ENCODE data around the gene CREBBP. TPM values are rescaled to one million over a fixed set of nuclear protein-coding genes. Genes with fewer than 3 reads are reported as not detected.

CREBBP gene
- total RNA-seq, 1 donor from 2014 or later, result 45.3 TPM

DNA sequence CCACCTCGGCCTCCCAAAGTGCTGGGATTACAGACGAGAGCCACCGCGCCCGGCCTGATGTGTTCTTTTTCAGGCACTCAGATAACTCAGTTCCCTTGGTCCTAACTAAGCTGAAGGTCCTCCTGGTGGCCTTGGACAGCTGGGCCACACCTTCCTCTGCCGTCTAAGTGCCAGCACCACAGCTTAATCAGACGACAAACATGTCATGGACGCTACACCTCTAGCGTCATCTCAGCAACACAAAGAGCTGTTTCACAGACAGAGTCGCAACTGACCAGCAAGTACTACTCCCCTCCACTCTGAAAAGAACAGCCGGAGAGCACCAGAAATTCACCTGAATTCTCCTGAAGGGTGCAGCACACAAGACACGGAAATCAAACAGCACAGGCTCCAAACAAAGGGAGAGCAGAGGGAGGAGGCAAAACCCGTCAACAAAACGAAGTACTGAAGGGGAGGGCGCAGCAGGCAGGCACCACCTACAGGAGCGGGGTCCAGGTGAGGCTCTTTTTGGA lies 167.6 kb downstream of the CREBBP start:
- no peak overlapping the region for H3K27ac Mint-ChIP-seq
- intact Hi-C loops (cut with micrococcal nuclease), result no loop called here
- H3K4me1 Mint-ChIP-seq, result peaks cover 31% of the 10 kb centered on the region
- H3K36me3 Mint-ChIP-seq (ENCODE audit: low read depth), result peaks cover 44% of the 10 kb centered on the region
- no peaks in the 10 kb centered on the region for H3K27me3 Mint-ChIP-seq
- no peak overlapping the region for H3K4me3 Mint-ChIP-seq
- DNase-seq, result no peak
- no peaks in the 10 kb centered on the region for H3K9me3 Mint-ChIP-seq

DNA sequence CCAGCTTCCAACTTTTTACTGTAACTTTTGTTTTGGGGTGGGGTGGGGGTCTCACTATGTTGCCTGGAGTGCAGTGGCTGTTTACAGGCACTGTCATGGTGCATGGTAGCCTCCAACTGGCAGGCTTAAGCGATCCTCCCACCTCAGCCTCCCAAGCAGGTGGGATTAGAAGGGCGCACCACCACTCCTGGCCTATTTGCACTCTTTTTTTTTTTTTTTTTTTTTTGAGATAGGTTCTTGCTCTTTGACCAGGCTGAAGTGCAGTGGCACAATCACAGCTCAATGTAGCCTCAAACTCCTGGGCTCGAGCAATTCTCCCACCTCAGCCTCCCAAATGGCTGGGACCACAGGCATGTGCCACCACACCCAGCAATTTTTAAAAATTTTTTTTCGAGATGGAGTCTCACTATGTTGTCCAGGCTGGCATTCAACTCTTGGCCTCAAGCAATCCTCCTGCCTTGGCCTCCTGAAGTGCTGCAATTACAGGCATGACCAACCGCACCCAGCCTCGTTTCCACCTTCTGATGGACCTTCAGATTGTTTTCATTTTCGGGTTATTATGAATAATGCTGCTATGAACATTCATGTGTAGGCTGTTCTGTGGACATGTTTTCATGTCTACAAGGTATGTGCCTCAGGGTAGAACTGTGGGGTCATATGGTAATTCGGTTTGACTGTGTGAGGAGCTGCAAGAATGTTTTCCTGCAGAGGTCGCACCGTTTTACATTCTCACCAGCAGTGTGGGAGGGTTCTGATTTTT lies 174.1 kb downstream of the CREBBP start:
- intact Hi-C loops (cut with micrococcal nuclease), result no loop called here
- no peak overlapping the region for H3K4me3 Mint-ChIP-seq
- H3K36me3 Mint-ChIP-seq (ENCODE audit: low read depth), result peaks cover 25% of the 10 kb centered on the region
- no peak for DNase-seq
- no peaks in the 10 kb centered on the region for H3K27me3 Mint-ChIP-seq
- H3K9me3 Mint-ChIP-seq, result no peaks in the 10 kb centered on the region
- peaks cover 3% of the 10 kb centered on the region for H3K4me1 Mint-ChIP-seq
- H3K27ac Mint-ChIP-seq, result no peak overlapping the region

DNA sequence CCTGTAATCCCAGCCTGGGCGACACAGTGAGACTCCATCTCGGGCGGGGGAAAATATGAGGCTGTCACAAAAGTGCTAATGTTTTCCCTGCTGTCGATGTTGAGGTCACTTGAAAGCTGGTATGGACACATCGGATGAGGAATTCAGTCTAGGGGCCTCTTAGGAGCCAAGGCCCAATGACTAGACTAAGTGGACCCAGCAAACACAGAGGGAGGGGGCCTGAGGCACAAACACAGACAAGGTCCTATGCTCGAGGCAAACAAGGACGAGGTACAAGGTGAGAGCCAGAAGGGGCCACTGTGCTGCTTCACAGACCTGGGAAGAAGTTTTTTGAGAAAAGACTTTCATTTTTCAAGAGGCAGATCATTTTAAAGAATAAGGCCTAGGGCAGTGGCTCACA lies 178.4 kb downstream of the CREBBP start:
- Mint-ChIP-seq H3K4me1 (peaks cover 7% of the 10 kb centered on the region), H3K36me3 (ENCODE audit: low read depth) (peaks cover 23% of the 10 kb centered on the region), H3K27me3 (no peaks in the 10 kb centered on the region), H3K9me3 (no peaks in the 10 kb centered on the region), H3K4me3 (no peak overlapping the region), H3K27ac (no peak overlapping the region)
- no peak for DNase-seq
- intact Hi-C loops (cut with micrococcal nuclease), result no loop called here

DNA sequence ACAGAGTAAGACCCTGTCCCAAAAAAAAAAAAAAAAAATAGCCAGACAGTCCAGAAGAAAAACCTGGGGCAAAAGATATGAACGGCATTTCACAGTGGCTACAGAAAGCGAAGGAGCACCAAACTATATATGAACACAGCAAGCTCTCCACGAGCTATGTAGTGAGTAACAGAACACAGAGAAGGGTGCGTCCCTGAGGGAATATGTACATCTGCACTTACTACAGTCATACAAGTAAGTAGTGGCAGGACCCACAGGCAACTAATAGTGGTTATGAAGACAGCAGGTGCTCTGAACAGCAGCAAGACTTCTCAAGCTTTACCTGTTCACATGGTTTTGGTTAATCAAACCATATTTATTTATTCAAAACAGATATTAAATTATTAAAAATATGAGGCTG lies 179.0 kb downstream of the CREBBP start:
- Mint-ChIP-seq H3K4me3 (no peak overlapping the region), H3K27ac (no peak overlapping the region), H3K9me3 (no peaks in the 10 kb centered on the region), H3K27me3 (no peaks in the 10 kb centered on the region), H3K36me3 (ENCODE audit: low read depth) (peaks cover 21% of the 10 kb centered on the region), H3K4me1 (peaks cover 10% of the 10 kb centered on the region)
- no peak for DNase-seq
- intact Hi-C loops (cut with micrococcal nuclease), result no loop called here

DNA sequence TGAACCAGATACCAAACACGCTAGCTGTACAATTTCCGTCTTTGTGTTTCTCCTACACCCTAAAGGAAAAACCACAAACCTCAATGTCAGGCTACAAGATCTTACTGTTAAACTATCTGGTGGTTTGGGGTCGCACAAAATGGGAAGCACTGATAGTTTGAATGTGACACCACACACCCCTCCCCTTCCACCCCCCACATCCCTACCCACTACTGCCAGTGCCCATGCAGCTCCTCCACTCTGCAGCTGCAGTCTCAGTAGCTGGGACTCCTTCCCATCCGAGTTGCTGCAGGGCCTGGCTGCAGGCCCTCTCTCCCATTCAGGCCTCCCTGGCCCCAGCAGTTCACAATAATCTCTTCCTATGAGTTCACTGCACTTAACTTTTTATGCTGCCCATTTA lies 181.6 kb downstream of the CREBBP start:
- Mint-ChIP-seq H3K27ac (no peak overlapping the region), H3K4me1 (peaks cover 11% of the 10 kb centered on the region), H3K9me3 (no peaks in the 10 kb centered on the region), H3K36me3 (ENCODE audit: low read depth) (peaks cover 30% of the 10 kb centered on the region), H3K4me3 (no peak overlapping the region), H3K27me3 (no peaks in the 10 kb centered on the region)
- no peak for DNase-seq
- intact Hi-C loops (cut with micrococcal nuclease), result no loop called here

DNA sequence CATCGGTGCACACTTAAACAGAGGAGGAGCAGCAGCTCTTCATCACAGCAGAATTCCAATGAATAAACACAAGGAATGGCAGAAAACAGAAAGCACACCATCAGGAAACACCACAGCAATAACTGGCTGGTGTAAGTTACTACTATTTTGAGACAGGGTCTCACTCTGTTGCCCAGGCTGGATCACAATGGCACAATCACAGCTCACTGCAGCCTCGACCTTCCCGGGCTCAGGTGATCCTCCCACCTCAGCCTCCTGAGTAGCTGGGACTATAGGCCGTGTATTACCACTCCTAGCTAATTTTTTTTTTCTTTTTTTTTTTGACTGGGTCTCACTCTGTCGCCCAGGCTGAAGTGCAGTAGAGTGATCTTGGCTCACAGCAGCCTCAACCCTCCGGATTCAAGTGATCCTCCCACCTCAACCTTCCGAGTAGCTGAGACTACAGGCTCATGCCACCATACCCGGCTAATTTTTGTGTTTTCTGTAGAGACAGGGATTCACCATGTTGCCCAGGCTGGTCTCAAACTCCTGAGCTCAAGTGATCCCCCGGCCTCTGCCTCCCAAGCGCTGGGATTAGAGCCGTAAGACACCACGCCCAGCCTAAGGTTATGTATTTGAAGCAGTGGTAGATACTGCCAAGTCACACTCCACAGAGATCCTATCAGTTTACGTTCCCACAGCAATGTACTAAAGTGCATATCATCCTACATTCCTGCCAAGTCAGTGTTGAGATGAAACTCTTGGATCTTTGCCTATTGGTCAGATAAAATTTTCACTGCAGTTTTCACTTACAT lies 183.9 kb downstream of the CREBBP start:
- Mint-ChIP-seq H3K9me3 (no peaks in the 10 kb centered on the region), H3K27me3 (no peaks in the 10 kb centered on the region), H3K27ac (no peak overlapping the region), H3K4me3 (no peak overlapping the region), H3K36me3 (ENCODE audit: low read depth) (peaks cover 22% of the 10 kb centered on the region), H3K4me1 (peaks cover 11% of the 10 kb centered on the region)
- intact Hi-C loops (cut with micrococcal nuclease), result no loop called here
- no peak for DNase-seq

DNA sequence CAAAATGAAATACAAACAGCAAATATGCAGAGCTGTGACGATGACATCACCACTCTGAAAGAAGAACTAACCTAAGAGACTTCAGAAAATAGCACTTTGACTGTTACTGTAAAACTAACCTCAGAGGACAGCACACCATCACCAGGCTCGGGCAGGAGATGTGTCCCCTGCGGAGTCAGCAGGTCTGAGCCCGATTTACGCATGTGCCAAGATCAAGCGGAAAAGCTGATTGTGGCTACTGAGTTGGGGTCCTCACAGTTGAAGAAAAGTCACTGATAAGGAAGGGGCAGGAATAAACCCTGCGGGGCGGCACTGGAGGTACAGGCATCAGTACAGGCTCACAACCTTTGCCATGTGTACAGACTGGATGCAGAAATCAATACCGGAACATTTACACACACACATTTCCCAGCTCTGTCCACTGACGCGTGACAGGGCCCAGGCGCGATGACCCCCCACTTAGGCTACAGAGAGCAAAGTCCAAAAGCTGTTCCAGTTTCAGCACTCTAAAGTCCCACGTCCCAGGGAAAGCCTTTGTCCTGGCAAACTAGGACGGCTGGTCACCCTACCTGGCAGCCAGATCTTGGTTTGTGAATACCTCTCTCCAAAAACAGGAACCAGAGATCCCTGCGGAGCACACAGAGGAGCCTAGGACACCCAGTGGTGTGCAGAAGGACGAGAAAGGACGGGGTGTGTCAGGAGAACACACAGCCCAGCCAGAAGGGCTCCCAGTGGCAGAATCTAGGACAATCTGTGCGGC lies 184.7 kb downstream of the CREBBP start:
- H3K27ac Mint-ChIP-seq, result no peak overlapping the region

DNA sequence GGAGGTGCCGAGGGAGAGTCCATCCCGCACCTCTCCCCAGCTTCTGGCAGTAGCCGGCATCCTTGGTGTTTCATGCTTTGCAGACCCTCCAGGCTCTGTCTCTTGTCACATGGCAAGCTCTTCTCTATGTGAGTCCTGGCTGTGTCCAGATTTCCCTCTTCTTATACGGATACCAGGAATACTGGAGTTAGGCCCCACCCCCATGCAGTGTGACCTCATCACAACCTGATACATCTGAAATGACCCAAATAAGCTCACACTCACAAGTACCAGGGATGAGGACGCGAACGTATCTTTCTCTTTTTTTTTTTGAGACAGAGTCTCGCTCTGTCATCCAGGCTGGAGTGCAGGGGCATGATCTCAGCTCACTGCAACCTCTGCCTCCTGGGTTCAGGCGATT lies 186.5 kb downstream of the CREBBP start:
- Mint-ChIP-seq H3K27ac (no peak overlapping the region), H3K4me1 (peaks cover 14% of the 10 kb centered on the region), H3K36me3 (ENCODE audit: low read depth) (peaks cover 27% of the 10 kb centered on the region), H3K27me3 (no peaks in the 10 kb centered on the region), H3K9me3 (no peaks in the 10 kb centered on the region), H3K4me3 (no peak overlapping the region)
- no peak for DNase-seq
- intact Hi-C loops (cut with micrococcal nuclease), result no loop called here

More for the DNA sequence above, 184.7 kb downstream of the CREBBP start:
- H3K9me3 Mint-ChIP-seq, result no peaks in the 10 kb centered on the region
- DNase-seq, result no peak
- no peaks in the 10 kb centered on the region for H3K27me3 Mint-ChIP-seq
- H3K4me3 Mint-ChIP-seq, result no peak overlapping the region
- H3K4me1 Mint-ChIP-seq, result peaks cover 11% of the 10 kb centered on the region
- intact Hi-C loops (cut with micrococcal nuclease), result no loop called here
- H3K36me3 Mint-ChIP-seq (ENCODE audit: low read depth), result peaks cover 20% of the 10 kb centered on the region

DNA sequence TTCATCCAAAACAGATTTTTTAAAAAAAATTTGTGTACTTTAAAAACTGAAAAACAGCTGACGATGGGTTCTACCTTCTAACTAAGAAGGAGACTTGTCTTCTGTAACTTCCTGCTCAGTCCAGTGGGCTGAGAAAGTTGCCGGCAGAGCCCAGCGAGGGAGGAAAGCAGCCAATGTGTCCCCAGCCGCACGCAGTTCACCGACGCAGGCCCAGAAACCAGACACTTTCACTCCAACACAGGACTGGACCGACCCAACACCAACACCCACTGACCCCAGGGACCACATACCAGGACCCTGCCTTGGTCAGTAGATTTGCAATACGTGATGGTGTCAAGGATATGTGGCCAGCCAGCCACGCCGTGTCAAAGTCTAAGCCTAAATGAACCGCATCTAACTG lies 188.8 kb downstream of the CREBBP start:
- intact Hi-C loops (cut with micrococcal nuclease), result loop anchor here (2.0 kb wide), 1 partner anchor 25 kb away; the partner anchor contains the start of gene TRAP1
- DNase-seq, result no peak
- no peak overlapping the region for H3K4me3 Mint-ChIP-seq
- H3K4me1 Mint-ChIP-seq, result peaks cover 11% of the 10 kb centered on the region
- no peak overlapping the region for H3K27ac Mint-ChIP-seq
- no peaks in the 10 kb centered on the region for H3K9me3 Mint-ChIP-seq
- no peaks in the 10 kb centered on the region for H3K27me3 Mint-ChIP-seq
- H3K36me3 Mint-ChIP-seq (ENCODE audit: low read depth), result peaks cover 37% of the 10 kb centered on the region

DNA sequence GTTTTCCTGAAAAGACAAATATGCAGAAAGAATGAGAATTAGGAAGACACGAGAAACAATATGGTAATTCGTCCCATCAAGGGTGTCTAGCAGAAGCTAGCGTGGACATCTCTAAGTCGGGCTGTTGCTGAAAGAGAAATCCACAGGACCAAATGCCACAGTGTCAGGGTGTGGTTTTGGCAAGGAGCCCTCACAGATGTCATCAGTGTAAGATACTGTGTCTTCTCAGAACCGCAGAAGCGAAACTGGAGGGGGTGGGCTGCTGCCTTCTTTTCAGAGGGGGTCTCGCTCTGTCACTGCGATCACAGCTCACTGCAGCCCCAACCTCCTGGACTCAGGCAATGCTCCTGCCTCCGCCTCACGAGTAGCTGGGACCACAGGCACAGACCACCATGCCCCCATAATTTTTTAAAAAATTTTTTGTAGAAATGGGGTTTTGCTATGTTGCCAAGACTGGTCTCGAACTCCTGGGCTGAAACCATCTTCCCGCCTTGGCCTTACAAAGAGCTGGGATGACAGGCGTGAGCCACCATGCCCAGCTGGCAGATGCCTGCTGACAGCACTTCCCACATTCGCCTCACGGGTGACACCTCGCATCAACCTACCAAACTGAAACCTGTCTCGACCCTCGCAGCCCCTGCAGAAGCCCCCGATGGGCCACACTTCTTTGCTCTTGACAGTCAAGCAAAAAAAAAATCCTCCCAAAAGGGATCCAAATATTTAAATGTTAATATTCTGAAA lies 189.4 kb downstream of the CREBBP start:
- Mint-ChIP-seq H3K36me3 (ENCODE audit: low read depth) (peaks cover 39% of the 10 kb centered on the region), H3K9me3 (no peaks in the 10 kb centered on the region), H3K27ac (peak overlapping the region; percentile 45), H3K4me1 (peaks cover 8% of the 10 kb centered on the region), H3K4me3 (peak overlapping the region; percentile 25), H3K27me3 (no peaks in the 10 kb centered on the region)
- DNase-seq, result no peak
- intact Hi-C loops (cut with micrococcal nuclease), result loop anchor here (1.0 to 2.0 kb wide), 2 partner anchors 26 to 189 kb away; partner anchors contain the start of genes CREBBP and TRAP1

DNA sequence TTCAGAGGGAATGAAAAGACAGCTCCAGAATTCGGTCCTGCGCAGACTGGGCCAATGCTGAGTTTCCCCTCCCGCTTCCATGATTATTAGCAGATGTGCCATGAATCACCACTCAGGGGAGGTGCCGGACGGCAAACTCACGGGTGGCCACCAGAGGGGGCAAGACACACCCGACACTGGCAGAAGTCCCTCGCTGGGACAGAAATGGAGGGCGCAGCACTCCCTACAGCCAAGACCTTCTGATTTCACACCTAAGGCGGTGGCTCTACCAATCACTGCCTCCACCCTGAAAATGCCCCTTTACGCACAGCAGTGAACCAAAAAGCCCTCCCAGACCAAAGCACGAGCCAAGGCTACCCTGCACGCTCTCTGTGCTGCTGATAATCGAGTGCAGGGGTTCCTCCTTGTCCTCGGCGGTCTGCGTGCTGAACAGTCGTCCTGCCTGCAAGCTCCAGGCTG lies 190.0 kb downstream of the CREBBP start:
- intact Hi-C loops (cut with micrococcal nuclease), result loop anchor here (1.0 to 2.0 kb wide), 2 partner anchors 26 to 190 kb away; partner anchors contain the start of genes CREBBP and TRAP1
- H3K27me3 Mint-ChIP-seq, result no peaks in the 10 kb centered on the region
- peaks cover 7% of the 10 kb centered on the region for H3K4me1 Mint-ChIP-seq
- peak overlapping the region; percentile 45 for H3K27ac Mint-ChIP-seq
- peak; percentile 94 for DNase-seq
- H3K9me3 Mint-ChIP-seq, result no peaks in the 10 kb centered on the region
- H3K36me3 Mint-ChIP-seq (ENCODE audit: low read depth), result peaks cover 37% of the 10 kb centered on the region
- H3K4me3 Mint-ChIP-seq, result peak overlapping the region; percentile 25

DNA sequence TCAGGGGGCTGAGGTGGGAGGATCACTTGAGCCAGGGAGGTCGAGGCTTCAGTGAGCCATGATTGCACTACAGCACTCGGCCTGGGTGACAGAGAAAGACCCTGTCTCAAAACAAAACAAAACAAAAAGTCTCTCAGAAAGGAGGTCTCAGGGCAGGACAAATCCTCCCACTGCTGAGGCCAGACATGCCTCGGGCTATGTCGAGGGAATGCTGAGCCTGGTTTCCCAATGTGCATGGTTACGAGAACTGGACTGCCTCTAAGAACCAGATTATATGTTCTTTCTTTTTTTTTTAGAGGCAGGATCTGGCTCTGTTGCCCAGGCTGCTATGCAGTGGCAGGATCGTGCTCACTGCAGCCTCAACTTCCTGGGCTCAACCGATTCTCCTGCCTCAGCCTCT lies 190.8 kb downstream of the CREBBP start:
- Mint-ChIP-seq H3K27ac (no peak overlapping the region), H3K27me3 (no peaks in the 10 kb centered on the region), H3K36me3 (ENCODE audit: low read depth) (peaks cover 39% of the 10 kb centered on the region), H3K4me3 (no peak overlapping the region), H3K4me1 (peaks cover 7% of the 10 kb centered on the region), H3K9me3 (no peaks in the 10 kb centered on the region)
- no peak for DNase-seq
- intact Hi-C loops (cut with micrococcal nuclease), result loop anchor here (1.0 to 2.0 kb wide), 2 partner anchors 27 to 191 kb away; partner anchors contain the start of genes CREBBP and TRAP1

DNA sequence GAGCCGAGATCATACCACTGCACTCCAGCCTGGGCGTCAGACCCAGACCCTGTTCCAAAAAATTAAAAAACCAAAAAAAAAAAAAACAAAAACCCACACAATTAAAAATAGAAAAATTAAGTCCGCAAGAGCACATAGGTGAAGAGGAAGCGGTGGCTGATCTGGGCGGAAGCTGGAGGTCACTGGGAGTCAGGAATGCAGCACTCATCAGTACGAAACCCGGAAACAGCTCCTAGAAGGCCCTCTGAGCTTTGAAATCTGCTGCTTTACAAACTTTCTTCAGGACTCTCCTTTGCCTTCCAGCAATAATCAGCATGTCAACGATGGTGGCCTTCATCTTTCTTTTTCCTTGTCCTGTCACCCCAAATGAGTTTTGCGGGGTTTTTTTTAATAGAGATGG lies 192.7 kb downstream of the CREBBP start:
- intact Hi-C loops (cut with micrococcal nuclease), result loop anchor here (2.0 kb wide), 1 partner anchor 61 kb away; no protein-coding TSS in a partner anchor
- Mint-ChIP-seq H3K27me3 (no peaks in the 10 kb centered on the region), H3K27ac (no peak overlapping the region), H3K36me3 (ENCODE audit: low read depth) (peaks cover 43% of the 10 kb centered on the region), H3K4me1 (peaks cover 7% of the 10 kb centered on the region), H3K9me3 (no peaks in the 10 kb centered on the region), H3K4me3 (no peak overlapping the region)
- no peak for DNase-seq

Data from activated CD4-positive, alpha-beta T cell treated with anti-CD3 and anti-CD28 coated beads, Interleukin-2, amount 10 ng/mL, durations not matched to agents 24 days and 14 days (primary cell).